HG02678 (cell line): ENCODE measurements around the gene KRTAP10-2.

Experiments
- ATAC-seq: cut with Tn5 transposase; IDR thresholded peaks from one replicate; pipeline ENCODE4 v1.9.1; 2021; ENCODE audit warnings: mild to moderate bottlenecking, moderate library complexity; ENCODE audit not compliant: unreplicated experiment

The KRTAP10-2 gene

DNA sequence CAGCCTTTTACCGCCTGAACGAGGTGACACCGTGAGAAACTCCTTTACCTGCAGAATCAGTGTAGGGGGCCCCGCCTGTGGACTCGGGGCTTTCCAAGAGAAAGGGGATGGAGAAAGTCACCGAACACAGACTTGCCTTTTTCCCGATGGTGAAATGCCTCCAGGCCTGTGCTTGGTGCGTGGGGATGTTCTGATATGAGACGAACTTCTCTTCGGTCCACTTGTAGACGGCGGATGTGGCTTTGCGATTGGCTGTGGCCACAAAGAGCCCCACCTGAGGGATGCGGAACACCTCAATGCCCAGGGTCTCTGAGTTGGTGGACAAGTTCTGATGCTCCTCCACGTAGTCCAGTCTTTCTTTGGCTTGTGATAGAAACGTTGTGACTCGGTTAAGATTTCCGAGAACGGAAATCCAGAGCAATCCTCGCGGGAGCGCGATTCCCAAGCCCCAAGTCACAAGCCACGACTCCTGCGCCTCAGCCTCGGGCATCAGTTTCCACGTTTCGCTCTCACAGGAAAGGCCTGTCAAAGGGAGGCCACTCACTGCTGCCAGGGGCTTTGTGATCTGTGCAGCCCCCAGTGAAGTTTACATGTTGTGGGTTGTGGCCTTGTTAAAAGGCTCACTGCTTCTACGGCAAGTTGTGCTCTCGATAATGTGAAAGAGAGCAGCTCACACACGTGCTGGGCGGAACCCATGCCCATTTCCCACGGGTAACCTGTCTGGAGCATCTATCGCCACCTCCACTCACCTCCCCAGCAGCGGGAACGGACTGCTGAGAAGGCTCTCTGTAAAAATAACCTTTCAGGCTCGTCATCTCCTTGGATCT lies 23.9 kb downstream of the KRTAP10-2 start:
- ATAC-seq: no peak

DNA sequence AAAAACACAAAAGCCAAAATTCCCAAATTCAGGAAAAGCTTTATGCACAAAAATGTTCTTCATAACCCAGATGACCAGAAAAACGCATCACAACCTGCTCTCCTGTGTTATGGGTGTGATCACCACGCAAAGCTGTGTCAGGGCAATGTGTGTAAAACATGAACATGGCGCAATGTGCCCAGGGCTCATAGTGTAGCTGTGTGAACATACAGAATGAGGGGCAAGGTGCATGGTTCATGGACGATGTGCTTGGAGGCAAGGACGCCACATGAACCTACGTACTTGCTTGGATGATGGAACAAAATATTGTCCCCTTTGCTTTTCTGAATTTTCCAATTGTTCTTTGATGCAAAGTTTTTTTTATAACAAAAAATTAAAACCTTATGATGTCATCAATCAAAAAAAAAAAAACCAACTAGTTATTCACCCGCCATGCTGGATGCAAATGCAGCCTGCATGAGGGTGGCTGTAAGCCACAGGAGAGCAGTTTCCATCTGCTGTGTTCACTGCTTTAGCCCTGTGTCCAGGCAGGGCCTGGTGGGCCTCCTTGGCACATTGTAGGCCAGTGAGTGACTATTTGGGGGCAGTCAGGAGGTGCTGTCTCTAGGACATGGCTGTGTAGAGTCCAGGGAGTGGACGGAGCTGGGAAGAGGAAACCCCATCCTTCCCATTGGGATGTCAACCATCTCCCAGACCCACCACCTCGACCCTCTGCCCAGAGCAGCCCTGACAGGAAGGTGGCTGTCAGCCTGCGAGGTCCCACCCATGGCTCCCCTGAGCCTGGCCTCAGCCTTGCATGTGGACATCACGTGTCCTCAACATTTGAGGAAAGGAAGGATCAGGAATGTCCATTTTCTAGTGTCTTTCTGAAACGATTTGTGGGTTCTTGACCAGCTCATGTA lies 25.0 kb downstream of the KRTAP10-2 start:
- ATAC-seq: no peak

DNA sequence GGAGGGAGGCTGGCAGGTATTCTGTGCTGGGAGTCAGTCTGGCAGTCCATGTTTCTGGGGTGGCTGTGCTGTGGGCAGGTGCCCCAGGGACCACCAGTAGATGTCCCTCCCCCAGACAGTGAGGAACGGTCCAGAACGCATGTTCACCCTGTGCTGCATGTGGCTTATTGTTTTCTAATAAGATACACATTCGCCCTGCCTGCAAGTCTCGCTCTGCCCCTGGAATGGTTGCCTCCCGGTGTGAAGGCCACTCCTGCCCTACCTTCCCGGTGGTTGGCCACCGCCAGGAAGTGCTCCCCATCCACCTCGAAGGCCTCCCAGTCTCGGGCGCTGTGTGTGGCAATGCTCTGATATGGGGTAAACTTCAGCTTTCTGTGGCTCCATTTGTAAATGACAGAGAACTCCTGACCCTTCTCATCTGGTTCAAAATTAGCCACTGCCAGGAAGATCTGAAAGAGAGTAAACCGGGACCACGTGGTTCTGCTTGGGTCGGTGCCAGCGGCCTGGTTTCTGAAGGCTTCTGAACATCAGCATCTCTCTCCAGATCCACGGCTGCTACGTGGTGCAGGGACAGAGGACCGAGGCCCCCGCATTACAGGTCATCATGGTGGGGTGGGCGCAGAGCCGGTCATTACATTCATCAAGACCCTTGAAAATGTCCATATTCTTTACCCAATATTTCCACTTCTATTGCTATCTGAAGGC lies 25.8 kb downstream of the KRTAP10-2 start:
- ATAC-seq: no peak

DNA sequence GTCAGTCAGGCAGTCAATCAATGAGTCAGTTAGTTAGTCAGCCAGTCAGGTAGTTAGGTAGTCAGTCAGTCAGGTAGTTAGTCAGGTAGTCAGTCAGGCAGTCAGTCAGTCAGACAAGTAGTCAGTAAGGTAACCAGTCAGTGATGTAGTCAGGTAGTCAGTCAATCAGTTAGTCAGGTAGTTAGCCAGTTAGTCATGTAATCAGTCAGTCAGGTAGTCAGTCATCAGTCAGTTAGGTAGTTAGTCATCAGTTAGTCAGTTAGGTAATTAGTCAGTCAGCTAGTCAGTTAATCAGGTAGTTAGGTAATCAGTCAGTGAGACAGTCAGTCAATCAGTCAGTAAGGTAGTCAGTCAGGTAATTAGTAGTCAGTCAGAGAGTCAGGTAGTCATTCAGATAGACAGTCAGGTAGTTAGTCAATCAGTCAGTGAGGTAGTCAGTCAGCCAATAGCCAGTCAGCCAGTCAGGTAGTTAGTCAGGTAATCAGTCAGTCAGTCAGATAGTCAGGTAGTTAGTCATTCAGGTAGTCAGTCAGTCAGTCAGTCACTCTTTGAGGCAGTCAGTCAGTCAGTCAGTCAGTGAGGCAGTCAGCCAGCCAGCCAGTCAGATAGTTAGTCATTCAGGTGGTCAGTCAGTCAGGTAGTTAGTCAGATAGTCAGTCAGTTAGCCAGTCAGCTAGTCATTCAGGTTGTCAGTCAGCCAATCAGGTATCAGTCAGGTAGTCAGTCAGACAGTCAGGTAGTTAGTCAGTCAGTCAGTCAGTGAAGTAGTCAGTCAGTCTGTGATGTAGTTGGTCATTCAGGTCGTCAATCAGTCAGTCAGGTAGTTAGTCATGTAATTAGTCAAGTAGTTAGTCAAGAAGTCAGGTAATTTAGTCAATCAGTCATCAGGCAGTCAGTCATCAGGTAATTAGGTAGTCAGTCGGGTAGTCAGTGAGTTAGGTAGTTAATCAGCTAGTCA lies 26.6 kb downstream of the KRTAP10-2 start:
- ATAC-seq: no peak

- no peak for ATAC-seq
These were observed 27.5 kb downstream of the KRTAP10-2 start for GRCh38 chr21:44523567-44524413.

DNA sequence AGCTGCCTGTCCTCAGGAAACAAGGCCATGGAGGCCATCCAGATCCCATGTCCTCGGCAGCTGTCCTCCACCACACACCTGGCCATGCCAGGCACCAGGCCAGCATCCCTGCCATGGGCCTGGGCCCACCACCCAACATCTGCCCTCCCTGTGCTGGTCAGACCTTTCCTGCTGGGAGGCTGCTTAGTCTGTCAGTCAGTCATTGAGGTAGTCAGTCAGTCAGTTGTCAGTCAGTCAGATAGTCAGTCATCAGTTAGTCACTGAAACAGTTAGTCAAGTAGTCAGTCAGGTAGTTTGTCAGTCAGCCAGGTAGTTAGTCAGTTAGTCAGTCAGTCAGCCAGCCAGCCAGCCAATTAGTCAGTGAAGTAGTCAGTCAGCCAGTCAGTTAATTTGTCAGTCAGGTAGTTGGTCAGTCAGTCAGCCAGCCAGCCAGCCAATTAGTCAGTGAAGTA lies 28.5 kb downstream of the KRTAP10-2 start:
- ATAC-seq: no peak

DNA sequence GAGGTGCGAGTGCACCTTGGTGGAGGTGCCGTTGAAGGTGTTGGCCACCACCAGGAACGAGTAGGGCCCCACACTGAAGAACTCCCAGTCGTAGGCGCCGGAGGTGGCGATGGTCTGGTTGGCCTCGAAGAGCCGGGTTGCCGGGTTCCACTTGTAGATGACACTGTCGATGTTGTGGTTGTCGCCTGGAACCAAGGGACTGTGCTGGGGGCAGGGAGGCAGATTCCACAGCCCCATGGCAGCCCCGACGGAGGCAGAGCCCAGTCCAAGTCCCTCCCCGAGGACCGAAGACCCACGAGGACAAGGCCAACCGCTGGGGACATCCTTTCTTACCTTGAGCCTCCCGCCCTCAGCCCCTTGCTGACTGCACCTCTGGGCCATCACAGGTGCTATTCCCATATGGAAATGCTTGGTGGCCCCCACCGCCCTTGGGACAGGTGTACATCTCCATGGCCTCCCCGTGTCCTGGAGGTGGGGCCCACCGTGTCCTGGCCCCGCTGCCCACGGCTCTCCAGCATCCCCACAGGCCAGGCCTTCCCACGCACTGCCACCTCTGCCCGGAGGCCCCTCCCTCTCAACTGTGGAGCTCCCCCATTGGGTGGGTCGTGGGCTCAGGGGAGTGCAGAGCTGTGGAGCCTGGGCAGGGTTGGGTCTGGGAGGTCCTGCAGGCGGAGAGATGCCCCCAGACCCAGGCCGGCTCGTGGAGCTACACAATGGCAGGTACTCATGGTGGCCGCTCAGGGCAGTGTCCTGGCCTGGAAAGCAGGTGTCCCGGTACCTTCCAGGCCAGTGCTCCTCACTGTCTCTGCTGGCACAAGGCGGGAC lies 29.2 kb downstream of the KRTAP10-2 start:
- no peak for ATAC-seq

GRCh38 chr21:44521301-44521927 lies 29.9 kb downstream of the KRTAP10-2 start:
- no peak for ATAC-seq

DNA sequence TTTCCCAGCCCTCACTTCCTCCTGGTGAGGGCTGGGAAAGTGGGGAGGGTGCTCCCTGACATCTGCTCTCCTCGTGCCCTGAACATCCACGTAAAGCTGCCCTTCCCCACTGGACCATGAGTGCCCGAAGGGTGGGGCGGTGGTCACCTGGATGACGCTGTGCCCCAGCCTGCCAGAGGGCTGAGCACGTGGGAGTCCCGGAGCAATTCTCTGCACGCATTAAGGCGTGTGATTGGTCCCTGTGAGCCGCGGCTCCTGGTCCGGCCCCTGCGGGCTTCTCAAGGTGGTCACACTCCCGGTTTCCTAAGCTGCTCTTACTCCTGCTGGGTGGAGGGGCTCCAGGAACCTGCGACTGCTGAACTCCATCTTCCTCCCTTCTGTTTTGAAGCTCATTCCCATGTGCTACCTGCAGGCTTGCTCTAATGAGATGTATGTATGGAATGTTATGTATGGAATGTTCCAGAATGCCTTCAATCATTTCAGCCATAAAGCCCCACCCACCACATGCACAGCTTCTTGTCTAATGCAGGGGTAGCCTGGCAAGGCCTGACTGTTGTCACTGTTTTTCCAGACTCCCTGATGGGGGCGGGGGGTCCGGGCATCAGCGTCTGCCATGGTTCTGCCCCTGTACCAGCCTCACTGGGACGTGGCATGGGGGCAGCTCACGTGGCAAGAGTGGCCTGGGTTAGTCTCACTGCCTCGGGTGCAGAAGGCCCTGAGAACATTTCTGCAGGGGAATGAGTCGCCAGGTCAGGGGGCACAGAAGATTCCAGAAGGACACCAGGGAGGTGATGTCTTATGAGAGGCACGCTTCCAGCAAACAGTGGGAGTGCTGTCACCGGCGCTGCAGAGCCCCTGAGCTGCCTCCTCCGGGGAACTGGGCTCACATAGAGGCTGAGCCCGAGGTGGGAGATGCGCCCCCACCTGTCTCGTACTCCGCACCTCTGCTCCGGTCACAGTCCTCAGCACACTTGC lies 30.7 kb downstream of the KRTAP10-2 start:
- ATAC-seq: no peak

DNA sequence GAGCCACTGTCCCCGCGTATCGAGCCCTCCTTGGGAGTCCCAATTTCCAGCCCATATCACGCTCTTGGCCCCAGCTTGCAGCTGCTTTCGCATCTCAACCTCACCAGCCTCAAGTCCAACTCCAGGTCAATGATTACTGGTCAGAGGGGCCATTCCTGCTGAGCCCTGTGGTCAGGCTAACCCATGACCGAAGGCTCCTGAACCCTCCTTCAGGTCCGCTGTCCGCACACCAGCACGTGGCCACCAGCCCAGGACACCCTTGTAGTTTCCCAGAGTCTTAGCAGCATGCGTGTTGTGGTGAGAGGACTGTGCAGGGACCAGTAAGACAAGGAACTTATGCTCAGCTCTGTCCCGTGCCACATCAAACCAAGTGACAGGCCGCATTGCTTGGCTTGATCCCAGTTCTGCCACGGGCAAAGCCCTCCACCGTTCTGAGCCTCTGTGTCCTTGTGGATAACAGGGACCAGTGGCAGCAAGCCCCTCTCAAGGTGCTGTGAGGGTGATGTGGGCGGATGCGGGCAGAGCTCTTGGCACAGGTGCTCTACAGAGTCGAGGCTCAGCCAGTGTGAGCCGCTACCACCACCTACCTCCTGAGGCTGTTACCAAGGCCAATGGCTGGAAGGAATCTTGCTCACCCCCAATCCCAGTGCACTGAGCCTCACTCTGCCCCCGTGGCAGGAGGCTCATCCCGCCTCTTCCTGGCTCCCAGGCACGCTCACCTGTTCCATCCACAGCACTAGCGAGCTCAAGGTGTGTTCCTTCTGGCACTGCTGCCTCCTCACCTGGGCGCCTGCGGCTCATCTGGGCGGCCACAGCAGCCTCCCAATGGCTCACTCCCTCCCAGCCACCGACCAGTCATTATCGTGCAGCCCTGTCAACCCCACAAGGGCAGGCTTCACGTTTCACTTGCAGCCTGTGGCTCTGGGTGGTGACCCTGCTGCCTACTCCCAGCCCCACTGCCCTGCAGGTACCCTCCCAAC lies 31.7 kb downstream of the KRTAP10-2 start:
- no peak for ATAC-seq

- no peak for ATAC-seq
These were observed 32.6 kb downstream of the KRTAP10-2 start for GRCh38 chr21:44518686-44519085.

DNA sequence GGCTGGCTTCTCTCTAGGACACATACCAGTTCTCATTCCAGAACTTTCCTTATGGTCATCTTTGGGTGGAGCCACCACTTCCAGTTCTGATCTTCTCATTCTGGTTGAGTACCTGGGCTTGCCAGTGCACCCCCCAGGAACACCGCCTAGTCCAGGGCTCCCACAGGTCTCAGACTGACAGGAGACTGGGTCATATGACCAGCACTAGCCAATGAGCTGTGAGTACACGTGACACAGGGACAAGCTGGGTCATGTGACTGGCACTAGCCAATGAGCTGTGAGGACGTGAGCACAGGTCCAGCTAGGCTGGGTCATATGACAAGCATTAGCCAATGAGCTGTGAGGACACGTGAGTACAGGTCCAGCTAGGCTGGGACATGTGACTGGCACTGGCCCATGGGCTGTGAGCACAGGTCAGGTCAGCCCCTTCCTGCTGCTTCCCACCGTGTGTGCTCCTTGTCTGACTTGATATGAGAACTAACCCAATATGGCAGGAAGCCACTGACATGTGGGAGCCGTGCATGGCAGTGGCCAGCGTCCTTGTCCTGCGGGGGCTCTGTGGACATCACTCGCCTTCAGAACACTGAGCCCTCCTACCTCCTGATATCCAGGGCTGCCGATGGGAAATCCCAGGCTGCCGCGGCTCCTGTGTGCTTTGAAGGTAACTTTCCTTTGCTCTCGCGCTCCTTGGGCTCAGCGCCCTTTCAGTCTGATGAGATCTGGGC lies 34.0 kb downstream of the KRTAP10-2 start:
- no peak for ATAC-seq

GRCh38 chr21:44516828-44517174 lies 34.5 kb downstream of the KRTAP10-2 start:
- no peak for ATAC-seq

DNA sequence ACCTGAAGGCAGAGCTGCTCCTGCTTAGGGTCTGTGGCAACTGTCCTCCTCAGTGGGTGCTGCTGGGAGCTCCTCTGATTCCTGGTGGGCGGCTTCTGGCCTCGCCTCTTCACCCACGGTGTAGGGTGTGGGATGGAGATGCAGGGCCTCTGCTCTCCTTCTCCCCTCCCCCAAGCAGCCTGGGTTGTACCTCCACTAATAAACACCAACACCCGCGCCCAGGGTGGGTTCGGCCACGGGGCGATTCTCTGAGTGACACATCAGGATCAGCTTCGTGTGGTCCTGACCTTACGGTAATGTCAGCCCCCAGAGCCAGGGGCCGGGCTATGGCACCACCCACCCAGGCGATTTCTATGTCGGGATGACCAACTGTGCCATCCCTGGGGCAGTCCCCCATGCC lies 35.0 kb downstream of the KRTAP10-2 start:
- ATAC-seq: no peak
